HG03432 (cell line): Measurements from ENCODE around the gene MIGA2.

Experiments
- ATAC-seq: cut with Tn5 transposase; IDR thresholded peaks from one replicate; pipeline ENCODE4 v1.9.1; 2021; ENCODE audit warnings: mild to moderate bottlenecking, moderate library complexity; ENCODE audit not compliant: unreplicated experiment

MIGA2 gene

GRCh38 chr9:129011170-129011569, 25.3 kb upstream of the MIGA2 start:
- no peak for ATAC-seq

GRCh38 chr9:129011761-129012181, 24.7 kb upstream of the MIGA2 start:
- ATAC-seq: no peak

GRCh38 chr9:129012343-129012742, 24.1 kb upstream of the MIGA2 start:
- no peak for ATAC-seq

GRCh38 chr9:129012893-129013448, 23.5 kb upstream of the MIGA2 start:
- no peak for ATAC-seq

GRCh38 chr9:129013674-129014073, 22.8 kb upstream of the MIGA2 start:
- no peak for ATAC-seq

GRCh38 chr9:129014124-129014523, 22.3 kb upstream of the MIGA2 start:
- ATAC-seq: no peak

- no peak for ATAC-seq
These were observed 21.8 kb upstream of the MIGA2 start for GRCh38 chr9:129014608-129015007.

- ATAC-seq: no peak
These were observed 15.3 kb upstream of the MIGA2 start for GRCh38 chr9:129021091-129021490.

- ATAC-seq: no peak
These were observed 14.4 kb upstream of the MIGA2 start for GRCh38 chr9:129022037-129022436.

GRCh38 chr9:129023036-129023907, 13.2 kb upstream of the MIGA2 start:
- no peak for ATAC-seq

GRCh38 chr9:129023908-129024233, 12.6 kb upstream of the MIGA2 start:
- no peak for ATAC-seq

- no peak for ATAC-seq
These were observed 9.8 kb upstream of the MIGA2 start for GRCh38 chr9:129026442-129027223.

GRCh38 chr9:129027224-129027684, 9.2 kb upstream of the MIGA2 start:
- ATAC-seq: peak; percentile 7

GRCh38 chr9:129027685-129028191, 8.7 kb upstream of the MIGA2 start:
- peak; percentile 53 for ATAC-seq

- peak; percentile 79 for ATAC-seq
These were observed 8.0 kb upstream of the MIGA2 start, which contains the start of gene SH3GLB2 for GRCh38 chr9:129028192-129028966. Gene SH3GLB2 (minus strand): TSS chr9:129028331. CDS start chr9:129028154, 177 bp downstream.

- no peak for ATAC-seq
These were observed 6.2 kb upstream of the MIGA2 start for GRCh38 chr9:129030191-129030590.

- no peak for ATAC-seq
These were observed 4.9 kb upstream of the MIGA2 start for GRCh38 chr9:129031514-129031913.

- ATAC-seq: no peak
These were observed 3.8 kb upstream of the MIGA2 start for GRCh38 chr9:129032541-129033159.

GRCh38 chr9:129033216-129033615, 3.2 kb upstream of the MIGA2 start:
- no peak for ATAC-seq

GRCh38 chr9:129035838-129036237, 588 bp upstream of the MIGA2 start:
- ATAC-seq: peak; percentile 7
